Right lobe of liver (tissue), 6 donors: ENCODE results near the gene SARS1. TPM values are rescaled to one million over a fixed set of nuclear protein-coding genes. Genes with fewer than 3 reads are reported as not detected.
A peak's percentile ranks its signal among the peaks of the same experiment; 100 is the strongest.

Experiments
- ATAC-seq, 4 donors: fragments of 200-7000 bp; cut with Tn5 transposase; one replicate each; pipeline ENCODE4 v1.9.1; 2020; ENCODE audit warnings: mild to moderate bottlenecking in 4 of 4, moderate library complexity in 4 of 4
- DNase-seq, 3 donors: peaks; one replicate each; pipeline ENCODE4 v3.0.0-alpha.2; 2020
- H3K27ac ChIP-seq, 3 donors: fragments of 200-600 bp; one replicate each; pipeline ENCODE4 v1.8.0; 2022
- H3K27me3 ChIP-seq, 2 donors: fragments of 200-600 bp; one replicate each; pipeline ENCODE4 v1.8.0; 2022
- H3K36me3 ChIP-seq, 4 donors: fragments of 200-600 bp; sonication (generic) in 1 of 4; one replicate each; pipeline versions ENCODE4 v1.5.1 to v1.8.0; 2017 to 2022; ENCODE audit warnings: control low read depth in 1 of 4
- H3K4me1 ChIP-seq, 4 donors: fragments of 200-600 bp; sonication (generic) in 1 of 4; one replicate each; pipeline versions ENCODE4 v1.5.1 to v1.8.0; 2017 to 2022; ENCODE audit warnings: control low read depth in 1 of 4
- H3K4me3 ChIP-seq, 3 donors: fragments of 200-600 bp; one replicate each; pipeline ENCODE4 v1.8.0; 2022
- H3K9me3 ChIP-seq, 4 donors: fragments of 200-600 bp; sonication (generic) in 1 of 4; one replicate each; pipeline versions ENCODE4 v1.5.1 to v1.8.0; 2017 to 2022; ENCODE audit warnings: control low read depth in 1 of 4
- CTCF ChIP-seq, 4 donors: fragments of 200-600 bp in 3 of 4; fragments of 450-650 bp in 1 of 4; IDR thresholded peaks; one replicate each; pipeline versions ENCODE4 v1.5.1 to v1.8.0; 2016 to 2022; ENCODE audit warnings: antibody characterized with exemption in 4 of 4, mild to moderate bottlenecking in 2 of 4
- POLR2A ChIP-seq: fragments of 450-650 bp; IDR thresholded peaks from one replicate; pipeline ENCODE4 v1.6.1; 2017; ENCODE audit warnings: antibody characterized with exemption, mild to moderate bottlenecking
- WGBS: methylation state at CpG from one replicate; pipeline ENCODE4 v1.1.6; 2018; ENCODE audit warnings: low coverage, low lambda C conversion rate; ENCODE audit not compliant: insufficient coverage; ENCODE audit errors: missing lambda C conversion rate; 5-methylcytosine and 5-hydroxymethylcytosine counted together
- intact Hi-C, 2 donors: fragments of 100-400 bp; cut with DNase I; formaldehyde crosslinking; loops; one replicate each; pipeline versions ENCODE4 v1.11.2 to v1.14.1; 2022
- total RNA-seq, 6 experiments: library from RNA; depleted of rRNA in 2 of 6; stranded (reverse); fragments of >200 nt in 2 of 6; fragmentation: NEBNext Ultra II Directional in 3 of 6; extraction: Animal tissue kit (Norgen Biotek cat#: 25700) in 3 of 6; gene quantifications; one replicate each; pipeline versions ENCODE4 v1.1.0 to v1.2.4, GENCODE V29; 2016 to 2023
- donor health status: DM: no; HTN: yes; CAD: no.
- donor health status: DM: no; HTN: no; CAD: no.
- donor health status: DM: no; HTN: no; CAD: no.
- donor health status: DM: no; HTN: yes; CAD: no.
- donor health status: DM: no; HTN: yes; CAD: no.

SARS1 gene
- total RNA-seq, 6 experiments from 2014 or later = 73.5 to 123 (median 91.6) TPM

- WGBS = 64% methylated on average over 4 of the region's 8 CpGs
- no peaks in the 10 kb centered on the region for H3K36me3 ChIP-seq
- peaks cover 0 to 7% (median 0%) of the 10 kb centered on the region in 4 donors for H3K4me1 ChIP-seq
- H3K4me3 ChIP-seq = no peak overlapping the region
- H3K9me3 ChIP-seq = no peaks in the 10 kb centered on the region
- intact Hi-C loops = loop anchor here in 1 of 2 donors (5.0 kb wide), 1 partner anchor 74 kb away; no protein-coding TSS in a partner anchor
- no peak for ATAC-seq
- H3K27me3 ChIP-seq = no peaks in the 10 kb centered on the region
- H3K27ac ChIP-seq = no peak overlapping the region
- TF ChIP-seq CTCF (IDR thresholded peaks at IDR 0.05) (no peak), POLR2A (no peak)
- no peak for DNase-seq
Measured at GRCh38 chr1:109191377-109191776, 22.3 kb upstream of the SARS1 start.

GRCh38 chr1:109191891-109192290 is 21.8 kb upstream of the SARS1 start:
- TF ChIP-seq POLR2A (no peak), CTCF (IDR thresholded peaks at IDR 0.05) (no peak)
- H3K27me3 ChIP-seq = no peaks in the 10 kb centered on the region
- H3K4me3 ChIP-seq = no peak overlapping the region
- no peak for DNase-seq
- no peaks in the 10 kb centered on the region for H3K36me3 ChIP-seq
- ATAC-seq = no peak
- intact Hi-C loops = loop anchor here in 1 of 2 donors (5.0 kb wide), 1 partner anchor 75 kb away; no protein-coding TSS in a partner anchor
- H3K4me1 ChIP-seq = peaks cover 0 to 7% (median 0%) of the 10 kb centered on the region in 4 donors
- no peak overlapping the region for H3K27ac ChIP-seq
- no peaks in the 10 kb centered on the region for H3K9me3 ChIP-seq

GRCh38 chr1:109192433-109192832 is 21.3 kb upstream of the SARS1 start:
- DNase-seq (no peak), ATAC-seq (no peak)
- intact Hi-C loops = loop anchor here in 1 of 2 donors (5.0 kb wide), 1 partner anchor 75 kb away; no protein-coding TSS in a partner anchor
- Histone ChIP-seq H3K4me1 (peaks cover 0 to 7% (median 0%) of the 10 kb centered on the region in 4 donors), H3K36me3 (no peaks in the 10 kb centered on the region), H3K9me3 (no peaks in the 10 kb centered on the region), H3K27ac (no peak overlapping the region), H3K27me3 (no peaks in the 10 kb centered on the region), H3K4me3 (no peak overlapping the region)
- no peak for TF ChIP-seq CTCF (IDR thresholded peaks at IDR 0.05)
- no peak for TF ChIP-seq POLR2A
- WGBS = 52% methylated on average over 4 of the region's 4 CpGs

- H3K4me1 ChIP-seq = peaks cover 0 to 7% (median 0%) of the 10 kb centered on the region in 4 donors
- DNase-seq = peak in 2 of 3 donors; percentile 51 to 70
- H3K9me3 ChIP-seq = no peaks in the 10 kb centered on the region
- ATAC-seq = peak; percentile 73 to 96 (median 92)
- no peak overlapping the region for H3K4me3 ChIP-seq
- intact Hi-C loops = loop anchor here in 1 of 2 donors (5.0 kb wide), 1 partner anchor 77 kb away; no protein-coding TSS in a partner anchor
- no peaks in the 10 kb centered on the region for H3K27me3 ChIP-seq
- no peaks in the 10 kb centered on the region for H3K36me3 ChIP-seq
- WGBS = 29% methylated on average over 14 of the region's 14 CpGs
- H3K27ac ChIP-seq = no peak overlapping the region
- no peak for TF ChIP-seq POLR2A
- TF ChIP-seq CTCF (IDR thresholded peaks at IDR 0.05) = peak; percentile 72 to 86 (median 78)
Measured at GRCh38 chr1:109193653-109194590, 19.8 kb upstream of the SARS1 start.
